Measurements from ENCODE around the gene ZFYVE9. TPM values are rescaled to one million over a fixed set of nuclear protein-coding genes. Genes with fewer than 3 reads are reported as not detected.
"Not testable (repeated sequence)": the region's sequence is repeated elsewhere in the genome, so short reads cannot be mapped to it uniquely, and the experiment has no call there.

Gene ZFYVE9
- total and polyA plus RNA-seq, 10 of the 15 experiments (the other 5 are each of a cell fraction or from before 2014, with no cell fraction given) = 0.26 to 6.9 (median 2.3) TPM

- no peak for FAIRE-seq
- BruUV-seq (replicated peaks) = no TSS peak
These were observed 62.8 kb downstream of the ZFYVE9 start for GRCh38 chr1:52204696-52205095.

DNA sequence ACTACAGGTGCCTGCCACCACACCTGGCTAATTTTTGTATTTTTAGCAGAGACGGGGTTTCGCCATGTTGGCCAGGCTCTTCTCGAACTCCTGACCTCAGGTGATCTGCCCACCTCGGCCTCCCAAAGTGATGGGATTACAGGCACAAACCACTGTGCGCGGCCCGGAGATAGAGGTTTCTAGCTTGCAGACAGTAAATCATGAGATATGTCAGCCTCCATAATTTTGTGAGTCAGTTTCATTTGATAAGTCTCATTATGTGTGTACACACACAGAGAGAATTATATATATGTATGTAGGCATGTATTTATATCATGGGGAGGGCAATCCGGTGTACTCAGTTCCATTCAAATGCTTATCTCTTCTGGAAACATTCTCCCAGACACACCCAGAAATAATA lies 64.8 kb downstream of the ZFYVE9 start:
- H3K4me1 ChIP-seq (ENCODE audit: control insufficient read depth, insufficient read depth, low read length); H3K27me3 ChIP-seq (replicated peaks in 1 of 2; ENCODE audit: control insufficient read depth in 2 of 2, insufficient read depth in 2 of 2, low read length in 1 of 2); H3K9me3 ChIP-seq (replicated peaks; ENCODE audit: control insufficient read depth, insufficient read depth, low read length); H3K36me3 ChIP-seq (ENCODE audit: control insufficient read depth in 2 of 2, insufficient read depth in 2 of 2, low read length in 1 of 2); in situ Hi-C loops (cut with MboI); RAD21 ChIA-PET (ENCODE audit: unreplicated experiment); ATAC-seq; CTCF ChIA-PET; DNase-seq (ENCODE audit: low read depth, low spot score); POLR2A ChIA-PET; BruUV-seq (replicated peaks); H3K79me2 ChIP-seq (ENCODE audit: control insufficient read depth, insufficient read depth, low read length); FAIRE-seq; H4K20me1 ChIP-seq (ENCODE audit: control insufficient read depth, insufficient read depth); H2AFZ ChIP-seq (ENCODE audit: control insufficient read depth, low read depth, low read length); intact Hi-C loops (cut with micrococcal nuclease; ENCODE audit: unreplicated experiment); H3K27ac ChIP-seq (ENCODE audit: control insufficient read depth, insufficient read depth); H3K4me2 ChIP-seq (ENCODE audit: control insufficient read depth, insufficient read depth); H3K4me3 ChIP-seq; H3K9ac ChIP-seq (ENCODE audit: control insufficient read depth, insufficient read depth, low read length): not testable (repeated sequence)
- WGBS (ENCODE audit: insufficient coverage, insufficient replicate concordance, low lambda C conversion rate, missing lambda C conversion rate) = 72% methylated on average over 8 of the region's 8 CpGs
- SMC1A ChIA-PET (ENCODE audit: uncharacterized antibody, unreplicated experiment) = interaction anchor here (0.6 kb wide), 1 partner anchor 276 kb away, joined by 3 read pairs; no protein-coding TSS in a partner anchor

More at GRCh38 chr1:52204696-52205095, 62.8 kb downstream of the ZFYVE9 start:
- H3K9ac ChIP-seq (ENCODE audit: control insufficient read depth, insufficient read depth, low read length) = no peak overlapping the region
- SMC1A ChIA-PET (ENCODE audit: uncharacterized antibody, unreplicated experiment) = interaction anchor here (0.6 kb wide), 1 partner anchor 233 kb away, joined by 3 read pairs; no protein-coding TSS in a partner anchor
- H2AFZ ChIP-seq (ENCODE audit: control insufficient read depth, low read depth, low read length) = peak overlapping the region; percentile 5; the same call in 1 of the 2 replicates
- in situ Hi-C loops (cut with MboI) = no loop called here
- no peaks in the 10 kb centered on the region for H4K20me1 ChIP-seq (ENCODE audit: control insufficient read depth, insufficient read depth)
- ATAC-seq (peak; percentile 22; the same call in 2 of the 3 replicates), DNase-seq (ENCODE audit: low read depth, low spot score) (peak; percentile 32)
- RAD21 ChIA-PET (ENCODE audit: unreplicated experiment) = interaction anchor here (0.7 kb wide), 1 partner anchor 109 kb away, joined by 3 read pairs; no protein-coding TSS in a partner anchor
- peaks cover 8% of the 10 kb centered on the region for H3K4me1 ChIP-seq (ENCODE audit: control insufficient read depth, insufficient read depth, low read length)
- intact Hi-C loops (cut with micrococcal nuclease; ENCODE audit: unreplicated experiment) = no loop called here
- H3K4me2 ChIP-seq (ENCODE audit: control insufficient read depth, insufficient read depth) = peak overlapping the region; percentile 38
- no peaks in the 10 kb centered on the region for H3K79me2 ChIP-seq (ENCODE audit: control insufficient read depth, insufficient read depth, low read length)
- no peaks in the 10 kb centered on the region for H3K27me3 ChIP-seq (replicated peaks in 1 of 2; ENCODE audit: control insufficient read depth in 2 of 2, insufficient read depth in 2 of 2, low read length in 1 of 2)
- no peaks in the 10 kb centered on the region for H3K36me3 ChIP-seq (ENCODE audit: control insufficient read depth in 2 of 2, insufficient read depth in 2 of 2, low read length in 1 of 2)
- H3K27ac ChIP-seq (ENCODE audit: control insufficient read depth, insufficient read depth) = peak overlapping the region; percentile 25; the same call in 1 of the 2 replicates
- peak; percentile 73 for TF ChIP-seq RUNX3 (IDR thresholded peaks at IDR 0.05; ENCODE audit: low read length)
- TF ChIP-seq, protein P1, sequence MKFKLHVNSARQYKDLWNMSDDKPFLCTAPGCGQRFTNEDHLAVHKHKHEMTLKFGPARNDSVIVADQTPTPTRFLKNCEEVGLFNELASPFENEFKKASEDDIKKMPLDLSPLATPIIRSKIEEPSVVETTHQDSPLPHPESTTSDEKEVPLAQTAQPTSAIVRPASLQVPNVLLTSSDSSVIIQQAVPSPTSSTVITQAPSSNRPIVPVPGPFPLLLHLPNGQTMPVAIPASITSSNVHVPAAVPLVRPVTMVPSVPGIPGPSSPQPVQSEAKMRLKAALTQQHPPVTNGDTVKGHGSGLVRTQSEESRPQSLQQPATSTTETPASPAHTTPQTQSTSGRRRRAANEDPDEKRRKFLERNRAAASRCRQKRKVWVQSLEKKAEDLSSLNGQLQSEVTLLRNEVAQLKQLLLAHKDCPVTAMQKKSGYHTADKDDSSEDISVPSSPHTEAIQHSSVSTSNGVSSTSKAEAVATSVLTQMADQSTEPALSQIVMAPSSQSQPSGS (IDR thresholded peaks at IDR 0.05; ENCODE audit: low read length) = 0 out of 2 replicates have a peak, but pooled peaks have one; percentile 11
- TF ChIP-seq YY1 (IDR thresholded peaks at IDR 0.05; ENCODE audit: low read depth, low read length) = peak; percentile 56; the same call in 1 of the 2 replicates
- TF ChIP-seq POLR2AphosphoS2 (IDR thresholded peaks at IDR 0.05; ENCODE audit: low read depth, low read length) = no peak
- TF ChIP-seq NFIC (IDR thresholded peaks at IDR 0.05; ENCODE audit: low read depth, low read length) = peak; percentile 33; the same call in 1 of the 2 replicates
- TF ChIP-seq IKZF2 (IDR thresholded peaks at IDR 0.05) = 0 out of 4 replicates have a peak, but pooled peaks of 1 of the 2 experiments have one; percentile 8
- no peak for TF ChIP-seq ZBED1 (IDR thresholded peaks at IDR 0.05; ENCODE audit: borderline replicate concordance)
- no peak for TF ChIP-seq SREBF2 (IDR thresholded peaks at IDR 0.05; ENCODE audit: low read length)
- TF ChIP-seq BCL3 (IDR thresholded peaks at IDR 0.05; ENCODE audit: borderline replicate concordance, insufficient read depth, low read depth, low read length, poor library complexity, severe bottlenecking) = peak; percentile 35
- no peak for TF ChIP-seq TCF12 (IDR thresholded peaks at IDR 0.05; ENCODE audit: low read depth, low read length)
- TF ChIP-seq MTA2 (IDR thresholded peaks at IDR 0.05; ENCODE audit: low read depth) = 0 out of 2 replicates have a peak, but pooled peaks have one; percentile 20
- 2% methylated on average over 4 of the region's 5 CpGs for WGBS (ENCODE audit: insufficient coverage, insufficient replicate concordance, low lambda C conversion rate, missing lambda C conversion rate)
- H3K9me3 ChIP-seq (replicated peaks; ENCODE audit: control insufficient read depth, insufficient read depth, low read length) = no peaks in the 10 kb centered on the region; the same call in 2 of the 3 replicates
- POLR2A ChIA-PET = interaction anchor here (0.7 kb wide), 1 partner anchor 514 kb away, joined by 5 read pairs; no protein-coding TSS in a partner anchor
- CTCF ChIA-PET = interaction anchor here (0.5 to 0.7 kb wide), 2 partner anchors 24 to 35 kb away, joined by 3 read pairs; no protein-coding TSS in a partner anchor
- H3K4me3 ChIP-seq = no peak overlapping the region

All from GM12878 (cell line).